GM13977 (cell line): ENCODE data around the gene SMCHD1.

Experiments used
- DNase-seq: peaks from one replicate; pipeline ENCODE4 v3.0.0; 2012; ENCODE audit warnings: low spot score
- CTCF ChIP-seq: IDR thresholded peaks from 2 replicates; pipeline ENCODE4 v1.5.1; 2012; ENCODE audit warnings: mild to moderate bottlenecking, control low read depth; ENCODE audit not compliant: insufficient read depth; ENCODE audit errors: extremely low read depth, missing control alignments
- in situ Hi-C: fragments of 300-500 bp; cut with MboI; formaldehyde crosslinking; loops from one replicate; pipeline ENCODE4 v1.12.0; 2022; ENCODE audit warnings: low sequenced_read_pairs, low pct_unique_long_range_greater_than_20kb, mixed read lengths, inconsistent platforms; ENCODE audit not compliant: unreplicated experiment

Gene SMCHD1

GRCh38 chr18:2692508-2692907, 37.0 kb downstream of the SMCHD1 start:
- no peak for TF ChIP-seq CTCF
- in situ Hi-C loops, result no loop called here
- DNase-seq, result no peak

- no peak for DNase-seq
- TF ChIP-seq CTCF, result no peak
- in situ Hi-C loops, result no loop called here
These were observed 41.7 kb downstream of the SMCHD1 start for GRCh38 chr18:2697184-2697583.

GRCh38 chr18:2699001-2699400, 43.5 kb downstream of the SMCHD1 start:
- TF ChIP-seq CTCF, result no peak
- in situ Hi-C loops, result no loop called here
- no peak for DNase-seq

GRCh38 chr18:2704541-2704940, 49.0 kb downstream of the SMCHD1 start:
- in situ Hi-C loops, result no loop called here
- DNase-seq, result no peak

GRCh38 chr18:2706903-2707302, 51.4 kb downstream of the SMCHD1 start:
- no peak for DNase-seq
- in situ Hi-C loops, result no loop called here
- TF ChIP-seq CTCF, result no peak

More at GRCh38 chr18:2704541-2704940, 49.0 kb downstream of the SMCHD1 start:
- no peak for TF ChIP-seq CTCF

GRCh38 chr18:2707551-2708168, 52.1 kb downstream of the SMCHD1 start:
- DNase-seq, result no peak
- in situ Hi-C loops, result no loop called here
- TF ChIP-seq CTCF, result no peak
